ACC112 (cell line): ENCODE measurements around the gene CTIF.

Experiments used
- H2AFZ ChIP-seq: fragments of 200-600 bp; sonication (generic); one replicate; pipeline ENCODE4 v1.6.0; 2017; ENCODE audit warnings: antibody characterized with exemption, low read length; ENCODE audit not compliant: unreplicated experiment
- H3K27ac ChIP-seq: fragments of 200-600 bp; sonication (generic); 2 replicates; pipeline ENCODE4 v1.5.1; 2014; ENCODE audit warnings: low read depth, mild to moderate bottlenecking, antibody characterized with exemption, low read length, moderate library complexity
- H3K27me3 ChIP-seq: fragments of 200-600 bp; sonication (generic); 2 replicates; pipeline ENCODE4 v1.6.1; 2014; ENCODE audit warnings: mild to moderate bottlenecking, antibody characterized with exemption, low read length, moderate library complexity, mixed read lengths; ENCODE audit not compliant: insufficient read depth
- H3K36me3 ChIP-seq: fragments of 200-600 bp; sonication (generic); 2 replicates; pipeline ENCODE4 v1.6.1; 2016; ENCODE audit warnings: mild to moderate bottlenecking, antibody characterized with exemption, low read length, moderate library complexity, mixed read lengths; ENCODE audit not compliant: insufficient read depth
- H3K4me1 ChIP-seq: fragments of 200-600 bp; sonication (generic); one replicate; pipeline ENCODE4 v1.6.1; 2016; ENCODE audit warnings: low read length, mixed read lengths; ENCODE audit not compliant: insufficient read depth, unreplicated experiment, control insufficient read depth
- H3K4me3 ChIP-seq: fragments of 200-600 bp; sonication (generic); 2 replicates; pipeline ENCODE4 v1.5.1; 2014; ENCODE audit warnings: mild to moderate bottlenecking, low read depth, low read length
- H3K79me2 ChIP-seq: fragments of 200-600 bp; sonication (generic); one replicate; pipeline ENCODE4 v1.6.0; 2016; ENCODE audit warnings: low read length; ENCODE audit not compliant: control insufficient read depth, unreplicated experiment, insufficient read depth

CTIF gene

GRCh38 chr18:48612917-48613316 is 74.1 kb downstream of the CTIF start:
- Histone ChIP-seq H3K27ac (no peak overlapping the region), H3K79me2 (peaks cover 28% of the 10 kb centered on the region), H3K4me1 (peaks cover 7% of the 10 kb centered on the region), H2AFZ (no peak overlapping the region), H3K36me3 (no peaks in the 10 kb centered on the region), H3K27me3 (no peaks in the 10 kb centered on the region), H3K4me3 (no peak overlapping the region)

- H3K27ac ChIP-seq = no peak overlapping the region
- peaks cover 7% of the 10 kb centered on the region for H3K4me1 ChIP-seq
- H3K27me3 ChIP-seq = no peaks in the 10 kb centered on the region
- H2AFZ ChIP-seq = no peak overlapping the region
- peaks cover 22% of the 10 kb centered on the region for H3K79me2 ChIP-seq
- no peak overlapping the region for H3K4me3 ChIP-seq
- no peaks in the 10 kb centered on the region for H3K36me3 ChIP-seq
These were observed 75.0 kb downstream of the CTIF start for GRCh38 chr18:48613589-48614404.

- Histone ChIP-seq H3K79me2 (peaks cover 15% of the 10 kb centered on the region), H3K27ac (no peak overlapping the region), H3K27me3 (no peaks in the 10 kb centered on the region), H3K4me3 (no peak overlapping the region), H2AFZ (no peak overlapping the region), H3K4me1 (peaks cover 3% of the 10 kb centered on the region), H3K36me3 (no peaks in the 10 kb centered on the region)
These were observed 77.0 kb downstream of the CTIF start for GRCh38 chr18:48615566-48616401.

GRCh38 chr18:48616484-48617255 is 77.8 kb downstream of the CTIF start:
- no peaks in the 10 kb centered on the region for H3K36me3 ChIP-seq
- no peak overlapping the region for H3K4me3 ChIP-seq
- H3K27me3 ChIP-seq = no peaks in the 10 kb centered on the region
- peaks cover 7% of the 10 kb centered on the region for H3K79me2 ChIP-seq
- peaks cover 12% of the 10 kb centered on the region for H3K4me1 ChIP-seq
- no peak overlapping the region for H3K27ac ChIP-seq
- no peak overlapping the region for H2AFZ ChIP-seq

- no peaks in the 10 kb centered on the region for H3K36me3 ChIP-seq
- H3K79me2 ChIP-seq = no peaks in the 10 kb centered on the region
- H3K27me3 ChIP-seq = no peaks in the 10 kb centered on the region
- peaks cover 25% of the 10 kb centered on the region for H3K4me1 ChIP-seq
- no peak overlapping the region for H2AFZ ChIP-seq
- H3K27ac ChIP-seq = no peak overlapping the region
- no peak overlapping the region for H3K4me3 ChIP-seq
These were observed 79.1 kb downstream of the CTIF start for GRCh38 chr18:48617844-48618497.

GRCh38 chr18:48619016-48619415 is 80.2 kb downstream of the CTIF start:
- H3K4me3 ChIP-seq = no peak overlapping the region
- H3K36me3 ChIP-seq = no peaks in the 10 kb centered on the region
- H3K27ac ChIP-seq = no peak overlapping the region
- no peak overlapping the region for H2AFZ ChIP-seq
- peaks cover 34% of the 10 kb centered on the region for H3K4me1 ChIP-seq
- H3K27me3 ChIP-seq = no peaks in the 10 kb centered on the region
- no peaks in the 10 kb centered on the region for H3K79me2 ChIP-seq

GRCh38 chr18:48619501-48619900 is 80.7 kb downstream of the CTIF start:
- H3K36me3 ChIP-seq = peaks cover under 1% of the 10 kb centered on the region; the same call in 1 of the 2 replicates
- H3K4me3 ChIP-seq = no peak overlapping the region
- no peaks in the 10 kb centered on the region for H3K27me3 ChIP-seq
- no peak overlapping the region for H2AFZ ChIP-seq
- H3K27ac ChIP-seq = no peak overlapping the region
- H3K4me1 ChIP-seq = peaks cover 39% of the 10 kb centered on the region
- no peaks in the 10 kb centered on the region for H3K79me2 ChIP-seq

GRCh38 chr18:48620071-48620470 is 81.2 kb downstream of the CTIF start:
- no peaks in the 10 kb centered on the region for H3K79me2 ChIP-seq
- no peaks in the 10 kb centered on the region for H3K27me3 ChIP-seq
- no peak overlapping the region for H3K4me3 ChIP-seq
- no peak overlapping the region for H2AFZ ChIP-seq
- H3K4me1 ChIP-seq = peaks cover 39% of the 10 kb centered on the region
- H3K36me3 ChIP-seq = peaks cover 3% of the 10 kb centered on the region; the same call in 1 of the 2 replicates
- H3K27ac ChIP-seq = 0 out of 2 replicates have a peak overlapping the region, but pooled peaks have one; percentile 78

GRCh38 chr18:48621240-48621639 is 82.4 kb downstream of the CTIF start:
- H3K27me3 ChIP-seq = no peaks in the 10 kb centered on the region
- H3K79me2 ChIP-seq = no peaks in the 10 kb centered on the region
- H3K27ac ChIP-seq = peak overlapping the region; percentile 78
- peaks cover 39% of the 10 kb centered on the region for H3K4me1 ChIP-seq
- H2AFZ ChIP-seq = no peak overlapping the region
- peaks cover 7% of the 10 kb centered on the region; the same call in 1 of the 2 replicates for H3K36me3 ChIP-seq
- H3K4me3 ChIP-seq = no peak overlapping the region
